HAP-1 (cell line): Measurements from ENCODE around the gene FBXO15.

Source experiments
- DNase-seq, 2 experiments: peaks; one replicate each; pipeline ENCODE4 v3.0.0-alpha.2; 2016 to 2020; ENCODE audit warnings: low spot score in 2 of 2
- H3K27me3 ChIP-seq: fragments of 250-450 bp; sonication (Bioruptor Pico); 2 replicates; pipeline ENCODE4 v1.5.1; 2020; ENCODE audit warnings: low read depth, mild to moderate bottlenecking, moderate library complexity
- H3K36me3 ChIP-seq: fragments of 250-450 bp; sonication (Bioruptor Pico); replicated peaks from 2 replicates; pipeline ENCODE4 v1.5.1; 2020; ENCODE audit warnings: mild to moderate bottlenecking
- H3K4me1 ChIP-seq: fragments of 250-450 bp; sonication (Bioruptor Pico); 2 replicates; pipeline ENCODE4 v1.5.1; 2020; ENCODE audit warnings: mild to moderate bottlenecking
- H3K4me3 ChIP-seq: fragments of 250-450 bp; sonication (Bioruptor Pico); 2 replicates; pipeline ENCODE4 v1.5.1; 2020; ENCODE audit warnings: mild to moderate bottlenecking, moderate library complexity
- H3K9me3 ChIP-seq: fragments of 250-450 bp; sonication (Bioruptor Pico); 2 replicates; pipeline ENCODE4 v1.5.1; 2020; ENCODE audit warnings: mild to moderate bottlenecking, moderate library complexity
- in situ Hi-C: fragments of 300-500 bp; cut with MboI; formaldehyde crosslinking; loops from 3 replicates; pipeline ENCODE4 v1.14.3; 2020; ENCODE audit warnings: low sequenced_read_pairs, inconsistent platforms, mixed read lengths

The FBXO15 gene

GRCh38 chr18:74078257-74078656 is 69.4 kb downstream of the FBXO15 start:
- H3K9me3 ChIP-seq: no peaks in the 10 kb centered on the region
- in situ Hi-C loops: no loop called here
- no peak for DNase-seq
- H3K4me3 ChIP-seq: no peak overlapping the region
- H3K36me3 ChIP-seq: no peaks in the 10 kb centered on the region
- no peaks in the 10 kb centered on the region for H3K27me3 ChIP-seq
- H3K4me1 ChIP-seq: no peaks in the 10 kb centered on the region

- no peaks in the 10 kb centered on the region for H3K36me3 ChIP-seq
- no peaks in the 10 kb centered on the region for H3K27me3 ChIP-seq
- DNase-seq: no peak
- H3K9me3 ChIP-seq: no peaks in the 10 kb centered on the region
- H3K4me1 ChIP-seq: no peaks in the 10 kb centered on the region
- in situ Hi-C loops: no loop called here
- no peak overlapping the region for H3K4me3 ChIP-seq
These were observed 72.7 kb downstream of the FBXO15 start for GRCh38 chr18:74074668-74075564.

- Histone ChIP-seq H3K4me3 (no peak overlapping the region), H3K27me3 (no peaks in the 10 kb centered on the region), H3K4me1 (no peaks in the 10 kb centered on the region), H3K9me3 (no peaks in the 10 kb centered on the region), H3K36me3 (no peaks in the 10 kb centered on the region)
- DNase-seq: no peak
- in situ Hi-C loops: no loop called here
These were observed 73.5 kb downstream of the FBXO15 start for GRCh38 chr18:74073957-74074667.

GRCh38 chr18:74069178-74070050 is 78.2 kb downstream of the FBXO15 start:
- DNase-seq: no peak
- H3K36me3 ChIP-seq: no peaks in the 10 kb centered on the region
- no peaks in the 10 kb centered on the region for H3K9me3 ChIP-seq
- in situ Hi-C loops: no loop called here
- H3K4me1 ChIP-seq: no peaks in the 10 kb centered on the region
- no peaks in the 10 kb centered on the region for H3K27me3 ChIP-seq
- H3K4me3 ChIP-seq: no peak overlapping the region

GRCh38 chr18:74068296-74068695 is 79.3 kb downstream of the FBXO15 start:
- H3K4me1 ChIP-seq: no peaks in the 10 kb centered on the region

GRCh38 chr18:74066018-74066417 is 81.6 kb downstream of the FBXO15 start:
- in situ Hi-C loops: no loop called here
- Histone ChIP-seq H3K27me3 (no peaks in the 10 kb centered on the region), H3K4me1 (no peaks in the 10 kb centered on the region), H3K36me3 (no peaks in the 10 kb centered on the region), H3K4me3 (no peak overlapping the region), H3K9me3 (no peaks in the 10 kb centered on the region)
- DNase-seq: no peak

More at GRCh38 chr18:74068296-74068695, 79.3 kb downstream of the FBXO15 start:
- in situ Hi-C loops: no loop called here
- Histone ChIP-seq H3K27me3 (no peaks in the 10 kb centered on the region), H3K9me3 (no peaks in the 10 kb centered on the region), H3K4me3 (no peak overlapping the region), H3K36me3 (no peaks in the 10 kb centered on the region)
- DNase-seq: no peak

- Histone ChIP-seq H3K9me3 (no peaks in the 10 kb centered on the region), H3K27me3 (no peaks in the 10 kb centered on the region), H3K36me3 (no peaks in the 10 kb centered on the region), H3K4me1 (no peaks in the 10 kb centered on the region), H3K4me3 (no peak overlapping the region)
- no peak for DNase-seq
- in situ Hi-C loops: no loop called here
These were observed 82.3 kb downstream of the FBXO15 start for GRCh38 chr18:74065366-74065765.

- H3K36me3 ChIP-seq: no peaks in the 10 kb centered on the region
- DNase-seq: no peak
- no peaks in the 10 kb centered on the region for H3K27me3 ChIP-seq
- no peaks in the 10 kb centered on the region for H3K9me3 ChIP-seq
- in situ Hi-C loops: no loop called here
- no peak overlapping the region for H3K4me3 ChIP-seq
- no peaks in the 10 kb centered on the region for H3K4me1 ChIP-seq
These were observed 83.1 kb downstream of the FBXO15 start for GRCh38 chr18:74064510-74064909.

- in situ Hi-C loops: no loop called here
- H3K4me3 ChIP-seq: no peak overlapping the region
- H3K36me3 ChIP-seq: no peaks in the 10 kb centered on the region
- H3K27me3 ChIP-seq: no peaks in the 10 kb centered on the region
- H3K9me3 ChIP-seq: no peaks in the 10 kb centered on the region
- H3K4me1 ChIP-seq: no peaks in the 10 kb centered on the region
- no peak for DNase-seq
These were observed 84.1 kb downstream of the FBXO15 start for GRCh38 chr18:74063557-74063956.

- no peak for DNase-seq
- Histone ChIP-seq H3K36me3 (no peaks in the 10 kb centered on the region), H3K4me3 (no peak overlapping the region), H3K4me1 (no peaks in the 10 kb centered on the region), H3K27me3 (no peaks in the 10 kb centered on the region), H3K9me3 (no peaks in the 10 kb centered on the region)
- in situ Hi-C loops: no loop called here
These were observed 84.6 kb downstream of the FBXO15 start for GRCh38 chr18:74063023-74063422.

GRCh38 chr18:74062037-74062436 is 85.6 kb downstream of the FBXO15 start:
- Histone ChIP-seq H3K27me3 (no peaks in the 10 kb centered on the region), H3K36me3 (no peaks in the 10 kb centered on the region), H3K4me3 (no peak overlapping the region), H3K4me1 (no peaks in the 10 kb centered on the region), H3K9me3 (no peaks in the 10 kb centered on the region)
- in situ Hi-C loops: no loop called here
- no peak for DNase-seq

GRCh38 chr18:74060579-74060978 is 87.1 kb downstream of the FBXO15 start:
- in situ Hi-C loops: no loop called here
- Histone ChIP-seq H3K9me3 (no peaks in the 10 kb centered on the region), H3K27me3 (no peaks in the 10 kb centered on the region), H3K36me3 (no peaks in the 10 kb centered on the region), H3K4me1 (no peaks in the 10 kb centered on the region), H3K4me3 (no peak overlapping the region)
- no peak for DNase-seq

GRCh38 chr18:74050807-74051206 is 96.8 kb downstream of the FBXO15 start:
- Histone ChIP-seq H3K36me3 (no peaks in the 10 kb centered on the region), H3K27me3 (no peaks in the 10 kb centered on the region), H3K4me3 (no peak overlapping the region), H3K9me3 (no peaks in the 10 kb centered on the region), H3K4me1 (no peaks in the 10 kb centered on the region)
- DNase-seq: no peak
- in situ Hi-C loops: no loop called here
